ENCODE results near the gene UBL5. TPM values are rescaled to one million over a fixed set of nuclear protein-coding genes. Genes with fewer than 3 reads are reported as not detected.

The UBL5 gene
- total RNA-seq, 1 donor from 2014 or later = 335 TPM

DNA sequence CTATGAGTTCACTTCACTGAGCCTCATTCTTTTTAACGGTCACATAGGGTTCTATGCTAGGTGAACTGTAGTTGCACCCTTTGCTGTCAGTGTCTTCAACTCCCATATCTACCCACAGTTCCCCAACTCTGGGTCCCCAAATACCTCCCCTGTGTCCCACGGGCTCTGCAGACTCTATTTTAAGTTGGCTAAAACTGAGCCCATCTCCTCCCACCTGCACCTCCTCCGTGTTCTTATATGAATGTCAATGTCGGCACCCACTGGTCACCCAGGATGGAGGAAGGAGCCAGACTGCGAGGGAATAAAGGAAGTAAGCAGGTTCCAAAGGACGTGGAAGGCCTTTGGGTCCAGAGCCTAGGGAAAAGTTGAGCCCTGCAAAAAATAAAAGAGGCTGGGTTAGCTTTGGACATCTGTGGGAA is 6.6 kb downstream of the UBL5 start:
- DNase-seq (ENCODE audit: low spot score, unreplicated experiment) = no peak
- Mint-ChIP-seq H3K36me3 (ENCODE audit: insufficient read depth) (peaks cover 5% of the 10 kb centered on the region), H3K27ac (no peak overlapping the region), H3K4me3 (ENCODE audit: low read depth) (peak overlapping the region; percentile 82), H3K4me1 (ENCODE audit: low read depth) (peaks cover 8% of the 10 kb centered on the region), H3K27me3 (no peaks in the 10 kb centered on the region), H3K9me3 (ENCODE audit: low read depth) (no peaks in the 10 kb centered on the region)
- TF ChIP-seq, protein P1, sequence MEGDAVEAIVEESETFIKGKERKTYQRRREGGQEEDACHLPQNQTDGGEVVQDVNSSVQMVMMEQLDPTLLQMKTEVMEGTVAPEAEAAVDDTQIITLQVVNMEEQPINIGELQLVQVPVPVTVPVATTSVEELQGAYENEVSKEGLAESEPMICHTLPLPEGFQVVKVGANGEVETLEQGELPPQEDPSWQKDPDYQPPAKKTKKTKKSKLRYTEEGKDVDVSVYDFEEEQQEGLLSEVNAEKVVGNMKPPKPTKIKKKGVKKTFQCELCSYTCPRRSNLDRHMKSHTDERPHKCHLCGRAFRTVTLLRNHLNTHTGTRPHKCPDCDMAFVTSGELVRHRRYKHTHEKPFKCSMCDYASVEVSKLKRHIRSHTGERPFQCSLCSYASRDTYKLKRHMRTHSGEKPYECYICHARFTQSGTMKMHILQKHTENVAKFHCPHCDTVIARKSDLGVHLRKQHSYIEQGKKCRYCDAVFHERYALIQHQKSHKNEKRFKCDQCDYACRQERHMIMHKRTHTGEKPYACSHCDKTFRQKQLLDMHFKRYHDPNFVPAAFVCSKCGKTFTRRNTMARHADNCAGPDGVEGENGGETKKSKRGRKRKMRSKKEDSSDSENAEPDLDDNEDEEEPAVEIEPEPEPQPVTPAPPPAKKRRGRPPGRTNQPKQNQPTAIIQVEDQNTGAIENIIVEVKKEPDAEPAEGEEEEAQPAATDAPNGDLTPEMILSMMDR (IDR thresholded peaks at IDR 0.05; ENCODE audit: unreplicated experiment) = no peak

DNA sequence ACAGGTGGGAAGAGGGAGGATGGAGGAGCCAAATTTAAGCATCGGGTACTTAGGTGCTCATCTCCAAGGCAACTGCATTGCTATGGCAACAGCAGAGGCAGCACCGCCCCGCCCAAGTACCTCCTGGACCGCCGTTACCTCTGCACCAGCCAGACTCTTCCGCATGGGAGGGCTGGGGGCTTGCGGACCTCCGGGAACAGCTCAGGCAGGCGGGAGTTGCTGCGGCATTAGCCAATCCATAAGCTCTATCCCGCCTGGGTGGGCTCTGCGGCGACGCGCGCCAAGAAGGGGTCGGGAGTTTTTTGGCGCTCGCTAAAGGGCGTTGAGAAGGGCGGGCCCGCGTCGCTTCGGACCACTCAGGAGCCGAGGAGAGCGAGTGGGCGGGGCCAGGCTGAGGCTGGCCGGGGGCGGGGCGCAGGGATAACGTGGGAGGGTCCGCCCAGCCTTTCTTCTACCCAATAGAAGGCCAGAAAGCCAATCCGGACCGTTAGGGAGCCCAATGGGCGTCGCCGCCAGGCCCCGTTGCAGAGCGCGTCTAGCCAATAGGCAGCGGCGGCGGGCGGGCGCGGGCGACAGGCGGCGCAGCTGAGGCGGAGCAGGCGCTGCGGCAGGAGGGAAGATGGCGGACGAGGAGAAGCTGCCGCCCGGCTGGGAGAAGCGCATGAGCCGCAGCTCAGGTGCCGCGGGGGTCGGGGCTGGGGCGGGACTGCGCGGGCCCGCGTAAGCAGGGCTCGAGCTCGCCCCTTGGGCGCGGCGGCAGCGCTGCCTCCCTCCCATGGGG is 7.2 kb downstream of the UBL5 start, which contains the start of gene PIN1:
Gene PIN1 (plus strand): TSS at position 593 of the 781 bp plus-strand sequence. CDS start 27 bp downstream, at position 620.
- no peaks in the 10 kb centered on the region for H3K27me3 Mint-ChIP-seq
- H3K36me3 Mint-ChIP-seq (ENCODE audit: insufficient read depth) = peaks cover 3% of the 10 kb centered on the region
- TF ChIP-seq, protein P1 (IDR thresholded peaks at IDR 0.05; ENCODE audit: unreplicated experiment) = peak; percentile 63
- peaks cover 8% of the 10 kb centered on the region for H3K4me1 Mint-ChIP-seq (ENCODE audit: low read depth)
- peak within 1 kb of the TSS; percentile 82 for H3K4me3 Mint-ChIP-seq (ENCODE audit: low read depth)
- peak; percentile 99 for DNase-seq (ENCODE audit: low spot score, unreplicated experiment)
- H3K27ac Mint-ChIP-seq = peak within 1 kb of the TSS; percentile 86
- H3K9me3 Mint-ChIP-seq (ENCODE audit: low read depth) = no peaks in the 10 kb centered on the region

DNA sequence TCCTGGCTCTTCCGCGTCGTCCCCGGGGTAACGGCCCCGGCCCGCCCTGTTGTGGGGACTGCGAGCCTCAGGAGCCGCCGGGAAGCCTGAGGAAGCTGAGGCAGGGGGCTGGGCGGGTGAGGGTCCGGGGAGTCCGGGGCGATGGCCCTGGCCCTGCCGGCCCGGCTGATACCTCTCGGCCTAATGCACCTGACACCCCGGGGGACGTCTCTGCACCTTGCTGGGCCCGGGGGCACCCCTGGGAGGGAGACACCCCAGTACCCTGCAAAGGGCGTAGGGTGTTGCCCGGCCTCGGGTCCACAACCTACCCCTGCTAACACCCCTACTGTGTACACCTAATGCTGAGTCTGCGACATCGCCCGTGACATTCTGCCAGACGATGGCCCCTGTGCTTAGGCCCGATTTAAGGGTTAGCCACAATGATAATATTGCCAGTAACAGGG is 7.8 kb downstream of the UBL5 start:
- Mint-ChIP-seq H3K4me1 (ENCODE audit: low read depth) (peaks cover 8% of the 10 kb centered on the region), H3K27me3 (no peaks in the 10 kb centered on the region), H3K36me3 (ENCODE audit: insufficient read depth) (peaks cover 3% of the 10 kb centered on the region), H3K27ac (peak overlapping the region; percentile 86), H3K4me3 (ENCODE audit: low read depth) (peak overlapping the region; percentile 82), H3K9me3 (ENCODE audit: low read depth) (no peaks in the 10 kb centered on the region)
- TF ChIP-seq, protein P1 (IDR thresholded peaks at IDR 0.05; ENCODE audit: unreplicated experiment) = no peak
- no peak for DNase-seq (ENCODE audit: low spot score, unreplicated experiment)

GRCh38 chr19:9836021-9836420 is 8.3 kb downstream of the UBL5 start:
- Mint-ChIP-seq H3K27ac (peak overlapping the region; percentile 86), H3K9me3 (ENCODE audit: low read depth) (no peaks in the 10 kb centered on the region), H3K36me3 (ENCODE audit: insufficient read depth) (peaks cover 3% of the 10 kb centered on the region), H3K4me3 (ENCODE audit: low read depth) (peak overlapping the region; percentile 82), H3K4me1 (ENCODE audit: low read depth) (peaks cover 8% of the 10 kb centered on the region), H3K27me3 (no peaks in the 10 kb centered on the region)
- TF ChIP-seq, protein P1 (IDR thresholded peaks at IDR 0.05; ENCODE audit: unreplicated experiment) = no peak
- DNase-seq (ENCODE audit: low spot score, unreplicated experiment) = no peak

DNA sequence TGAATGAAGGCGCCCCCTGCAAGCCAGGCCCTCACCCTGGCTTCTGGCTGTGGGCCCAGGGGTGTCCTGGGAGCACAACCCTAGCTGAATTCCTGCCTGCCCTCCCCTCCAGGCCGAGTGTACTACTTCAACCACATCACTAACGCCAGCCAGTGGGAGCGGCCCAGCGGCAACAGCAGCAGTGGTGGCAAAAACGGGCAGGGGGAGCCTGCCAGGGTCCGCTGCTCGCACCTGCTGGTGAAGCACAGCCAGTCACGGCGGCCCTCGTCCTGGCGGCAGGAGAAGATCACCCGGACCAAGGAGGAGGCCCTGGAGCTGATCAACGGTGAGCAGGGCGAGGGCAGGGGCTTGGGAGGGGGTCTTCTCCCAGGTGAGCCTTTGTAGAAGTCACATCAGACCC is 10.6 kb downstream of the UBL5 start:
- no peak overlapping the region for H3K27ac Mint-ChIP-seq
- no peaks in the 10 kb centered on the region for H3K9me3 Mint-ChIP-seq (ENCODE audit: low read depth)
- no peak overlapping the region for H3K4me3 Mint-ChIP-seq (ENCODE audit: low read depth)
- H3K4me1 Mint-ChIP-seq (ENCODE audit: low read depth) = peaks cover 8% of the 10 kb centered on the region
- H3K36me3 Mint-ChIP-seq (ENCODE audit: insufficient read depth) = peaks cover 16% of the 10 kb centered on the region
- TF ChIP-seq, protein P1 (IDR thresholded peaks at IDR 0.05; ENCODE audit: unreplicated experiment) = no peak
- no peaks in the 10 kb centered on the region for H3K27me3 Mint-ChIP-seq
- no peak for DNase-seq (ENCODE audit: low spot score, unreplicated experiment)
